Measurements from ENCODE around the gene EIF4A3.

The EIF4A3 gene

DNA sequence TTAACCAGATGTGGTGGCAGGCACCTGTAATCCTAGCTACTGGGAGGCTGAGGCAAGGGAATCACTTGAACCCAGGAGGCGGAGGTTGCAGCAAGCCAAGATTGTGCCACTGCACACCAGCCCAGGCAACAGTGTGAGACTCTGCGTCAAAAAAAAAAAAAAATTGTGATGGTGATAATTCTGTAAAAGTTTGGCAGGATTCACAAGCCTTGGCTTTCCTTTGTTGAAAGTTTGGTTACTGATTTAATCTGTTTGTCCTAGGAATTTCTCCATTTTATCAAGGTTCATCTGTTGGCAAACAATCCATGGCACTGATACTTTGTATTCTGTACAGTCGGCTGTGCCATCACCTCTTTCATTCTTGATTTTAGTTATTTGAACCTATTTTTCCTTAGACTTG is 15.9 kb downstream of the EIF4A3 start:
- DNase-seq = no peak

DNA sequence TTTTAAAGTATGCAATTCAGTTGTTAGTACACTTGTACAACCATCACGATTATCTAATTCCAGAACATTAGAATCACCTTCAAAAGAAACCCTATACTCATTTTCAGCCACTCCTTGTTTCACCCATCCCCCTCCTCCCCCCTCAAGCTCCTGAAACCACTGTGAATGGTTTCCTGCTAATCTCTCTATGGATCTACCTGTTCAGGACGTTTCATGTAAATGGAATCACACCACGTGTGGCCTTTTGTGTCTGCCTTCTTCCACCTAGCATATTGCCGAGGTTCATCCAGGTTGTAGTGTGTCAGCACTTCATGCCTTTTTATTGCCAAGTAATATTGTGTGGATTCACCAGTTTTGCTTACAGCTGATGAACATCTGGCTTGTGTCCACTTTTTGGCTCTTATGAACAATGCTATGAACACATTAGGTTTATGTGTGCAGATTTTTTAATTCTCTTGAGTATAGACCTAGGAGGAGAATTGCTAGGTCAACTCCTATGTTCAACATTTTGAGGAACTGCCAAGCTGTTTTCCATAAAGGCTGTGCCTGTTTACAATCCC is 17.8 kb downstream of the EIF4A3 start:
- no peak for DNase-seq

DNA sequence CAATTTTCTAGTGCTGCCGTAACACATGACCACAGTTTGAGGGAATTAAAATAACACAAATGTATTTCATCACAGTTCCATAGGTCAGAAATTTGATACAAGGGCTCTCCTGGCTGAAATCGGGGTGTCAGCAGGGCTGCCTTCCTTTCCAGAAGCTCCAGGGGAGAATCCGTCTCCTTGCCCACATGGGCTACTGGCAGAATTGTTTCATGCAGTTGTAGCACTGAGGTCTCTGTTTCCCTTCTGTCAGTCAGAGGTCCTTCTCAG is 20.5 kb downstream of the EIF4A3 start:
- no peak for DNase-seq

DNA sequence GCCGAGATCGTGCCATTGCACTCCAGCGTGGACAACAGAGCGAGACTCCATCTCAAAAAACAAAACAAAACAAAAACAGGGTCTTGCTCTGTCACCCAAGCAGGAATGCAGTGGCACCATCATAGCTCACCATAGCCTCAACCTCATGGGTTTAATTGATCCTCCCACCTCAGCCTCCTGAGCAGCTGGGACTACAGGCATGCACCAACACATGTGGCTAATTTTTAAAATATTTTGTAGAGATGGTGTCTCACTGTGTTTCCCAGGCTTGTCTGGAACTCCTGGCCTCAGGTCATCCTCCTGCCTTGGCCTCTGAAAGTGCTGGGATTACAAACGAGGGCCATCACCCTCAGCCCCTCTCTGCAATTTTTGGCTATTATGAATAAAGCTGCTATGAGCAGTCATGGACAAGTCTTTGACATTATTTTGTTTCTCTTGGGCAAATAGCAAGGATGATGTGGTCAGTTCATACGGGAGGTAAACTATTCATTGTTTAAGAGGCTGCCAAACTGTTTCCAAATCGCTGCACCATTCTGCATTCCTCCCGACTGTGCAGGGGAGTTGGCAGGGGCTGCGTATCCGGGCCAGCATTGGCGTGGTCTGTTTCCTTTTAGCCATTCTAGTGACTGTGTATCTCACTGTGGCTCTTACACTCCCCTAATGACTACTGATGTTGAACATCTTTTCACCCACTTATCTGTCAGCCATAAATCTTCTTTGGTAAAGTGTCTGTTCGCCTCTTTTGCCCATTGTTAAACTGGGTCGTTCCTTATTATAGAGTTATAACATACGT is 21.1 kb downstream of the EIF4A3 start:
- DNase-seq = peak; percentile 45

DNA sequence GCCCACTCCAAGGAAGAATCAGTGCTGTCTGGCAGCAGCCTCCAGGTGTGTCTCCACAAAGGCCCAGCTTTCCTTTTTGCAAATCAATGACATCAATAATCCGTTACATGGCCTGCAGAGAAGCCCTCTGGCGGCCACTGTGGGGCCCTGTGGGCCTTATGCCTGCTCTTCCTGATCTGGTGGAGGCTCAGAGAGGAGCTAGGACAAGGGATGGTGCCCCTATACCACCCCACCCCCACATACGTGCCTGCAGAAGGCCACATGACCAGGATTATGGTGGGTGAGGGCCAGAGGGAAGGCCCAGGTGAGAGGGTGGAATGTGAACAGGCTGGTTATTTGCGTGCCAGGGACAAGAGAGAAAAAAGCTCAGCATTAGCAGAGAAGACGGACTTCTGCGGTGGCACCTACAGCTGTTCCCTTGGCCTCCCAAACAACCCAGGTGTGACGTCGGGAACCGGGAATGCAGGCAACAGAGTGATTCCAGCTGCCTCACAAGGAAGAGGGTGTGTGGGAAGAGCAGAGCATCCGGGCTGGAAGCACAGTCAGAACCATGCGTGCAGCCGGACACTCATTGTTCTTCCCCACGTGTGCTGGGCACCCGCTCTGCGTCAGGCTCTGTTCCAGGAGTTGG is 22.5 kb downstream of the EIF4A3 start:
- DNase-seq = no peak

DNA sequence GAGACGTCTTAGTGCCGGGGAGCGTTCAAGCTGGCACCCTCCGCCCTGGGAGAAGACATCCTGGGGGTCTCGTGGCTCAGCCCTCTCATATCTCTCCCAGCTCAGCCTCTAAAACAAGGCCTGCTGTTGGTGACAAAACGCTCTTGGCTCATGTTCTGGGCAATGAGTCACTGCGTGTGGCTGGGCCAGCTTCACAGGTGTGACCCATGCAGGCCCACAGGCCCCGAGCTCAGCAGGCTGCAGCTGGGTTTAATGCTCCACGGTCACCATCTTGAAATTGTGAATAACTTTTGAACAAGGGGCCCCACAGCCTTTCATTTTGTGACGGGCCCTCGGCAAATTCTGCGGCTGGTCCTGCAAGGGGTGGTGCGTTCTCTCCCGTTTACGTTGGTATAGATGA is 23.1 kb downstream of the EIF4A3 start:
- no peak for DNase-seq

DNA sequence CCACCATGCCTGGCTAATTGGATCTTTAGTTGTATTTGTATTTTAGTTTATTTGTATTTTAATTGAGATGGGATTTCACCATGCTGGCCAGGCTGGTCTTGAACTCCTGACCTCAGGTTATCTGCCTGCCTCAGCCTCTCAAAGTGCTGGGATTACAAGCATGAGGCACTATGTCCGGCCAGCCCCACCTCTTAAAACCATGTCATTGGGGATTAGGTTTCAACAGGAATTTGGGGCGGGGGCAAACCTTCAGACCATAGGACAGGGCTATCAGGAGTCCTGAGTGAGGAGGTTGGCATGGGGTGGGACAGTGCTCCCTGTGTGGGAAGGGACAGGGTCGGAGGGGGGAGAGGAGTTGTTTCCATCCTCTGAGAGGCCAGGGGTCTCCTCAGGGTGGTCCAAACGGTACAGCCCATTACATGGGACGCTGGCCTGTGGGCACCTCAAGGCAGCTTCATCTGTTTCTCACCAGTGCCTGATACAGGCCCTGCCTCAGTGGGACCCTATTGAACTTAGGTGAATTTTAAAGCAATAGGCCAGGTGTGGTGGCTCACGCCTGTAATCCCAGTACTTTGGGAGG is 23.9 kb downstream of the EIF4A3 start:
- no peak for DNase-seq

DNA sequence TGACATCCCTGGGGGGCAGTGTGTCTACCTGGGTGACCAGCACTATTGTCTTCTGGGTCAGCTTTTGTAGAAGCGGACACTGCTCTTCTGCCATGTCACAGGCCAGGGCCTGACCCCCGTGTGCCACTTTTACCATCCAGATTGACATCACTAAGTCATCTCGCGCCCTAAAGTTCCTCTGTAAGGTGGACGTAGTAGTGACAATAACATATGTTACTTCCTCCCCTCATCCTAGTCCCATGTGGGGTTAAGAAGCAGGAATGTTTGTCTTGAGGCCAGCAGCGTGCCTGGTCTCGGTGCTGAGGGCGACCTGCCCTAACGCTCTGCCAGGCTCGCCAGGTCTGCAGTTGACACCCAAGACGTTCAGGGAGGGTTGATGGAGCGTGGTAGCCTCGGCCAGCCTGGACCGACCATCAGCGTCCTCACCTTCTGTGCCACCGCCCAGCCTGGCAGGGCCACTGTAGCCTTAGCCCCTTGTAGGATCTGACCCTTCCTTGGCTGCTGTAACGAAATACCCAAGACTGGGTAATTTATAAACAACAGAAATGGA is 24.8 kb downstream of the EIF4A3 start:
- DNase-seq = no peak

DNA sequence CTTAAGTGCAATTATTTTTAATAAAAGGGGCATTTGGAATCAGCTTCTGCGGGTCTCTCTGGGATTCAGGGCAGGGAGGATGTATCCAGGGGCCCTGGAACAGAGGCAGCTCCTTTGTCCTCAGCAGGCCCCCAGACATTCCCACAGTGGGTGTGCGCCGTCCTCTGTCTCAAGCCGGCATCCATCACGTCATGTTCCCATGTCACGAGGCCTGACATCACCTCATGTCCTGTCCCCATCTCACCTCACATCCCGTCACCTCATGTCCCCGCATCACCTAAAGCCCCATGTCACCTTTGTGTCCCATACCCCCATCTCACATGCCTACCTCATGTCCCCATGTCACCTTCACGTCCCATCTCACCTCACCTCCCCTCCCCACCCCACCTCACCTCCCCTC is 27.1 kb downstream of the EIF4A3 start:
- DNase-seq = no peak

DNA sequence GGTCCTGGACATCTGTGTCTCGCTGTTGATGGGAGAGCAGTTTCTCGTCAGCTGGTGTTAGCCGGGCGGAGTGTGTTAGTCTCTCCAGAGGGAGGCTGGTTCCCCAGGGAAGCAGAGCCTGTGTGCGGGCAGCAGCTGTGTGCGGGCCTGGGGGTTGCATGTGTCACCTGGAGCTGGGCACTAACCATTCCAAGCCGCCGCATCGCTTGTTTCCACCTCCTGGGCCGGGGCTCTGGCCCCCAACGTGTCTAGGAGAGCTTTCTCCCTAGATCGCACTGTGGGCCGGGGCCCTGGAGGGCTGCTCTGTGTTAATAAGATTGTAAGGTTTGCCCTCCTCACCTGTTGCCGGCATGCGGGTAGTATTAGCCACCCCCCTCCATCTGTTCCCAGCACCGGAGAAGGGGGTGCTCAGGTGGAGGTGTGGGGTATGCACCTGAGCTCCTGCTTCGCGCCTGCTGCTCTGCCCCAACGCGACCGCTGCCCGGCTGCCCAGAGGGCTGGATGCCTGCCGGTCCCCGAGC is 27.6 kb downstream of the EIF4A3 start:
- no peak for DNase-seq

DNA sequence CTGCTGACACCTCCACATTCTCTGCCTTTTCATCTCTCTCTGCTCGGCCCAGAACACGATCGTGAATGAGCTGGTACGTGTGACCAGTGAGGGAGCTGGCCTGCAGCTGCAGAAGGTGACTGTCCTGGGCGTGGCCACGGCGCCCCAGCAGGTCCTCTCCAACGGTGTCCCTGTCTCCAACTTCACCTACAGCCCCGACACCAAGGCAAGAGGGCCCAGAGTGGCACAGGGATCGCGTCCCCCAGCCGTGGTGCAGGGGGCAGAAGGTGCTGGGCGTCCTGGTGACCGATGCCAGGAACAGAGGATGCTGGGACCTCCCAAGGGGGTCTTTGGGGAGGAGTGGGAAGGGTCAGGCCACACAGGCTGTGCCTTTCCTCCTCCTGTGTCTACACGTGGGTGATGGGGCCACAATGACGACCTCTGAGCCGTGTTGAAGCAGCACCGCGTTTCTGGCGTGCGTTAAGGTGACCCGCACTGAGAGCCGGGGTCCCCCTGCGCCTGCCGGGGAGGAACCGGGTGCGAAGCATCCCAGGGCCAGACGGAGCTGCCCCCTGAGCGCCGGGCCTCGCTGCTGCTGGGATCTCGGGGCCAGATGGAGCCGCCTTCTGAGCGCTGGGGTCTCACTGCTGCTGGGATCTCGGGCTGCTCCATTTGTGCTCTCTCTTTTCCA is 28.2 kb downstream of the EIF4A3 start:
- no peak for DNase-seq

DNA sequence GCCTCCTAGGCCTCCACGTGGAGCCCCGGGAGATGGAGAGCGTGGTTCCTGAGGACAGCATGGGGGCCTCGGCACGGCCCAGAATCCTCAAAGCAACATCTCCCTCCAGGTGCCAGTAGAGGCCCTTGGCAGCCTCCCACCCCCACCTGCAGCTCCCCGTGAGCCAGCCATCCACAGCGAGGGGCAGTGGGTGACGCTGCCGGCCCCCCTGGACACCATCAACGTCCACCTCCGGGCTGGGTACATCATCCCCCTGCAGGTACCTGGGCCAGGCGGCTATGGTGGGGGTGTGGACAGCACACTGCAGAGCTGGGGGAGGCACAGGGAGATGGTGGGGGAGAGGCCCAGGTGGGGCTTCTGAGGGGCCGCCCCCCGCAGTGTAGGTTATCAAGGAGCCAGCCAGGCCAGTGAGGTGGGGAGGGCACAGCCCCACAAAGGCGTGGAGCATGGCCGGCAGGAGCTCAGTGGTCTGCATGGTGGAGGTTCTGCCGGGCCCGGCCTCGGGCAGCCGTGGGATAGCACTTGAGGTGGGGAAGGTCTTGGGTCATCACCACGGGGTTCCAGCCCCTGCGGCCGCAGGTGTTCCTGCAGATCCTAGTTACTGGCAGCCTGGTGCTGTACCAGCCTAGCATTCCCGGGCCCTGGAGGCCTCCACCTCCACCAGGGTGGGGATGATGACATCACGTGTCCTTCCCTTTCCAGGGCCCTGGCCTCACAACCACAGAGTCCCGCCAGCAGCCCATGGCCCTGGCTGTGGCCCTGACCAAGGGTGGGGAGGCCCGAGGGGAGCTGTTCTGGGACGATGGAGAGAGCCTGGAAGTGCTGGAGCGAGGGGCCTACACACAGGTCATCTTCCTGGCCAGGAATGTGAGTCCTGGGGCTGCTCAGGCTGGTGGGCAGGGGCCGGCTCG is 29.2 kb downstream of the EIF4A3 start:
- no peak for DNase-seq

DNA sequence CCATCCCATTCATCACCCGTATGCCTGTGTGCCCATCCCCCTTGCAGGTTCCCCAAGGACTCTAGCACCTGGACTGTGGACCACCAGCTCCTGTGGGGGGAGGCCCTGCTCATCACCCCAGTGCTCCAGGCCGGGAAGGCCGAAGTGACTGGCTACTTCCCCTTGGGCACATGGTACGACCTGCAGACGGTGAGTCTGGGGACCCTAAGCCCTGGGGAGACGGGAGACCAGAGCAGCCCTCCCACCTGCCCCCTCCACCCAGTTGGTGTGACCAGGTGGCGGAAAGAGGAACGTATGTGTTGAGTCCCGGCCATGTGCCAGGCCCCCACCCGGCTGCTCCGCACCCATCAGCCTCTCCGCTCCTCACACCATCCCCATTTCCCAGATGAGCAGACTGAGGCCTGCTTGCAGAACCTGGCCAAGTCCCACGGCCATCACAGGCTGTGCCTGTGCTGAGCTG is 30.0 kb downstream of the EIF4A3 start:
- no peak for DNase-seq

DNA sequence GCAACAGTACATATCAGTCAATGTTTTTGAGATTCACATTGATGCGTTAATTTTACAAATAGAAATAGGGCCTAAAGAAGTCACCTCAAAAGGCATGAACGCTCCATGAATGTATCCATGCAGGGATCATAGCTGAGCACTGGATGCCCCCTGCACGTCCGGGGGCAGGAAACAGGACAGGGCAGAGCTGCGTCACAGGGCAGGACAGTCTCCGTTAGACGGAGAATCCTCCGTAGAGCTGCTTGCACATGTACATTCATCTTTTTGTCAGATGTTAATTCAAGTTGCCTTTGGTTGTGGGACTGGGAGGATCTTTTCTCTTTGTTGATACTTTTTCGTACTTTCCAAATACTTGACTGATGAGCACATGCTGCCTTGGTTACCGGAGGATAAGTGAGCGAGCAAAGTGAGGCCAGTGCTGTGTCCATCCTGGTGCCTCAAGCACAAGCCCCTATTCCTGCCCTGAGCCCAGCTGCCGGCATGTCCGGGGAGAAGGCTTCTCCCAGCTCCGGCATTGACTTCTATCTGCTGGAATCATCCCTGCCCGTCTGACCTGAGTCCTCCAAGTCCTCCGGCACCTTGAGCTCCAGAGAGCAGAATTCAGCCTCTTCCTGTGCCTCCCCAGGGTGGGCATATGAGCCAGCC is 30.5 kb downstream of the EIF4A3 start:
- DNase-seq = no peak

DNA sequence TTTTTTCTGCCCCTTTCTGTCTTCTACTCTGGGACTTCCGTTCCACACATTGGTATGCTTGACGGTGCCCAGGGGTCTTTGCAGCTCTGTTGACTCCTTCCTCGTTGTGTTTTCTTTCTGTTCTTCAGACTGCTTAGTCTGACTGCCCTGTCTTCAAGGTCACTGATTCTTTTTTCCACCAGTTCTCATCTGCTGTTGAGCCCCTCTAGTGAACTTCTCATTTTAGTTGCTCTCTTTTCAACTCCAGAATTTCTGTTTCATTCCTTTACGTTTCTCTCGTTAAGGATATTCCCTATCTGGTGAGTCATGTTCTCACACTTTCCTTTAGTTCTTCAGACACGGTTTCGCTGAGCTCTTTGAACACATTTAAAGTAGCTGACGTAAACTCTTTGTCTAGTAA is 31.8 kb downstream of the EIF4A3 start:
- DNase-seq = no peak

DNA sequence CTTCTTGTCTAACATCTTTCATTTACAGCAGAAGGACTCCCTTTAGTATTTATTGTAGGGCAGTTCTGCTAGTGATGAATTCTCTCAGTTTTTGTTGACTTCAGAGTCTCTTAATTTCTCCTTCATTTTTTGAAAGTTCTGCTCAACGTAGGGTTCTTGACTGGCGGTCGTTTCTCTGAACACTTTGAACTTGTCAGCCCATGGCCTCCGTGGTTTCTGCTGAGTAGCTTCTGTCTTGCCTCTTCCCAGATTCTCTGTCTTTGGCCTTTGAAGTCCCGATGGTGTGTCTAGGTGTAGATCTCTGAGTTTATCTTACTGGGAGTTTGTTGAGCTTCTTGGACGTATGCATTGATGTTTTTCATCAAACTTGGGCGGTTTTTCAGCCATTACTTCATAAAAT is 32.2 kb downstream of the EIF4A3 start:
- DNase-seq = no peak

DNA sequence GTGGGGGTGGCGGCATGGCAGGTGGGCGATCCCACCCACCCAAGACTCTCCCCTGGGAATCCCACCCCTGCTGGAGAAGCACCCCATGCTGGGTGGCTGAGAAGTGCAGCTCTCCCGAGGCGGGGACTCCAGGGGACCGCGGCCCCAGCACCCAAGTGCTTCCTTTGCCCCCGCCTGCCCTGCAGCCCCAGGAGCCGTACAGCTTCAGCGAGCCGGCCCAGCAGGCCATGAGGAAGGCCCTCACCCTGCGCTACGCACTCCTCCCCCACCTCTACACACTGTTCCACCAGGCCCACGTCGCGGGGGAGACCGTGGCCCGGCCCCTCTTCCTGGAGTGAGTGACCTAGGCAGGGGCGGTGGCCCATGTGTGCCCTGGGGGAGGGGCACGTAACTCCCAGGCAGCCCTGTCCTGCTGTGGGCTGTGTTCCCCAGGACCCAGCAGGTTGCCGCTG is 33.9 kb downstream of the EIF4A3 start:
- DNase-seq = no peak

DNA sequence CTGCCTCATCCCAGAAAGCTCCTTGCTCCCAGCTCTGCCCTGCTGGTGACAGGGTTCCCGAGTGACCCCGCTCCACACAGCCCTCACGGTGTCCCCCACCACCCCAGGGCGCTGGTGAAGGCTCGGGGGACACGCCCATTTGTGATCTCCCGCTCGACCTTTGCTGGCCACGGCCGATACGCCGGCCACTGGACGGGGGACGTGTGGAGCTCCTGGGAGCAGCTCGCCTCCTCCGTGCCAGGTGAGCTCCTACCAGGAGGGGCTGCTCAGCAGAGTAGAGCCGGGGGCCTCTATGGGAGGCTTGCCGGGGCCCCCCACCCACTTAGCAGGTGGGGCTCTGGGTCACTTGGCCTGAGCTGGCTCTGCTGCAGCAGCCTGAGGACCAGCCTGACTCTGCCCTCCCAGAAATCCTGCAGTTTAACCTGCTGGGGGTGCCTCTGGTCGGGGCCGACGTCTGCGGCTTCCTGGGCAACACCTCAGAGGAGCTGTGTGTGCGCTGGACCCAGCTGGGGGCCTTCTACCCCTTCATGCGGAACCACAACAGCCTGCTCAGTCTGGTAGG is 34.4 kb downstream of the EIF4A3 start:
- no peak for DNase-seq

DNA sequence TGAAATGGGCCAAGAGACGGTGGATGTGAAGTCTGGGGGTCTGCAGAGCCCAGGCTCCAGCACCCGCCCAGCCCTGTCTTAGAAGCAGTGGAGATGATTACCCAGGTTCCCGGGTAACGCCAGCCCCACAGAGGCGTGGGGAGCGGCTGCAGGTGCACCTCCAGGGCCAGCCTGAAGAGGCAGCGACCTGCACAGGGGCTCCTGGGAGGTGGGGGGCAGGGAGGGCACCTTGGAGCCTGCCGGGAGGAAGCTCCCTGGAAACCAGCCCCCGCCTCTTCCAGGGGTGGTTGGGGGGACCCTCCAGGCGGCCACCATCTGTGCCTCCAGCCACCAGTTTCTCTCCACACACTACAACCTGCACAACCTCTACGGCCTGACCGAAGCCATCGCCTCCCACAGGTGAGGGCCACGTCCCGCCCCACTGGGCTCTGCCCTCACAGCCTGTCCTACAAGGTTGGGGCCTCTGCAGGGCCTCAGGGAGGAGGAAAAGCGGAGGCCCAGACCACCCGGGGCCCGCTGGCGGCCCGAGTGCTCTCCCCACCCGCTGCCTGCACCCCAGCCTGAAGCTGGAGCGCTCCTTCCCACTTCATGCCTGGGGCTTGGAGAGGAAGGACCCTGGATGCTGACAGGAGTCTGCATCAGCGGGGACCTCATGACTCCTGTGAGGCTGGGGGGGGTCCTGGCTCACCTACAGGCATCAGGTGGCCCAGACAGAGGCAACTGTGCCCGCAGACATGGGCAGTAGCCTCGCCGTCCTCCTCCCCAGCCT is 35.0 kb downstream of the EIF4A3 start:
- DNase-seq = no peak
